ENCODE results near the gene PITRM1. TPM values are rescaled to one million over a fixed set of nuclear protein-coding genes. Genes with fewer than 3 reads are reported as not detected.

The PITRM1 gene
- total and polyA plus RNA-seq, 9 donors: 46.6 to 107 (median 73.7) TPM

DNA sequence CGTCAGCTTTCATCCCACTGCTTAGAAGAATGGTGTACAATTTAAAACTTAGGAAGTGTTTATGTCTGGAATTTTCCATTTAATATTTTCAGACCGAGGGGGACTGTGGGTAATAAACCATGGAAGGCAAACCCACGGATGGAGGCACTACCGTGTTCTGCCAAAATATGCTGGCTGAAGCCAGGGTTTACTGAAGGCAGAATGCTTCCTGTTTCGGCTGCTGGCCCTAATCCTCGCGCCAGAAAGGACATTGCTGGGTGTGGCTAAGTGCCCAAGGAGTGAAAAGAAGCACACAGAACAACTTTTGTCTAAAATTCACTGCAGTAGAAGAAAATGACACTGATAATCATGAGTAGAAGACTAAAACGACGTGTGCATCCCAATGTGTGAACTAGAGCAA is 32.3 kb downstream of the PITRM1 start:
- DNase-seq: no peak
- no peak for TF ChIP-seq CTCF (IDR thresholded peaks at IDR 0.05)
- no peak for TF ChIP-seq EP300 (IDR thresholded peaks at IDR 0.05)
- no peak for TF ChIP-seq POLR2A (IDR thresholded peaks at IDR 0.05)
- Histone ChIP-seq H3K9me3 (no peaks in the 10 kb centered on the region), H3K36me3 (no peaks in the 10 kb centered on the region), H3K4me3 (no peak overlapping the region), H3K4me1 (ENCODE audit: insufficient read depth) (no peaks in the 10 kb centered on the region), H3K27me3 (no peaks in the 10 kb centered on the region), H3K27ac (no peak overlapping the region)
- intact Hi-C loops (cut with DNase I): no loop called here
- WGBS, 3 donors: 52 to 71% (median 70%) methylated on average over 9 of the region's 9 CpGs

DNA sequence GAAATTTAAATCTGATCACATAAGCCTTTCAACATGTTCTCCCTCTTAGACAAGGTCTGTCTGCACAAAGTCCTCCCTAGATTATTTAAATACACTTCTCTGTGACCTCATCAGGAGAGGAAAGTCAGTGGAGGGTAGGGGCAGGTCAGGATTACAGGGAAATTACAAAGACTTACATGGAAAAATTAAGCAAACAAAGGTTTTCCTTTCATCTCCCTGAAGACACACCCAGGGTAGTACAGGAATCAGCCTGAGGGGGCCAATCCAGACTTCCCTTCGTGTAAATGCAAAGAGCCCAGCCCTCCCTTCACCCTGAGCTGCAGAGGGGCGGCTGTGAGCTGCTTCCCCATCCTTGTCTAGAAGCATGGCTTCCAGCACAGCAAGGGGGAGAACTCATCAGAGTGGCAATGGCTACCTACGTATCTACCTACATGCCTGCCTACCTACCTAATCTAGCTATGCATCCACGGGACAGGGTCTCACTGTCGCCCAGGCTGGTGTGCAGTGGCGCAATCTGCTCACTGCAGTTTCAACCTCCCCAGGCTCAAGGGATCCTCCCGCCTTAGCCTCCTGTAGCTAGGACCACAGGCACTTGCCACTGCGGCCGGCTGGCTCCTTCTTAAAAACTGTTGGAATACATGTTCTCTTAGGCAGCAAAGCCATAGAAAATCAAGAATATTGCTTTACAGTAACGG is 33.2 kb downstream of the PITRM1 start:
- TF ChIP-seq CTCF (IDR thresholded peaks at IDR 0.05) (no peak), EP300 (IDR thresholded peaks at IDR 0.05) (no peak), POLR2A (IDR thresholded peaks at IDR 0.05) (no peak)
- DNase-seq: no peak
- 88 to 95% (median 92%) methylated on average over 10 of the region's 10 CpGs for WGBS, 3 donors

DNA sequence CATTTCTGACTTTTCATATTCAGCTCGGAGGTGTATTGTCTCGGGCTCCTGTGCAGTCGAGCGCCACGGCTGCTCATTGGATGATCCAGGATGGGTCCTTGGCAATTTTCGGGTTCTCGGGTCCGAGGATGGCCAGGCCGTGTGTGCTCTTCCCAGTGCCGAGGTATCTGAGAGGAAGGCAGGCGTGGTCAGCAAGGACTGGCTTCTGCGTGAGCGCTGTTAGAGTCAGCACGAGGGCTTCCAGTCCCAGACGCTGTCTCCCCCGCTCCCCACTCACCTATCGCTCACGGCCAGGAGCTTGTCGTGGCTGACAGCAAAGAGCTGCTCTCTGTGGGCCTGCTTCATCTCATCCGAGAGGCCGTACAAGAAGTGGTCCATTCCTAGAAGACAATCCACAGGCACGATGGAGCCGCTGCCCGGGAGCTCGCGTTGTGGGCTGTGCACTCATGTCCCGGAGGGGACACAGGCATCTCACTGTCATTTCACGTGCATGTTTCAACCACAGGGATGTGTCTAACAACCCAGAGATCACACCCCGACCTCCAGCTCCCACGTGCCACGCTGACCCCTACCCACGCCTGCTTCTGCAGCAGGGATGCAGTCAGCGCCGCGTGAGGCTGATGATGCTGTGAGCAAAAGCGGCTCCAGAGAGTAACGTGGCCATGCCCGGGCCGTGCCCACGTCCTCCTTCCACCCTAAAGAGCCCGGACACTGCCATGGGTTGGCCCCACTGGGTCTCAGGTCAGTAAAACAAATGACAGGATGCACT is 34.4 kb downstream of the PITRM1 start:
- intact Hi-C loops (cut with DNase I): no loop called here
- Histone ChIP-seq H3K9me3 (no peaks in the 10 kb centered on the region), H3K36me3 (no peaks in the 10 kb centered on the region), H3K27me3 (no peaks in the 10 kb centered on the region), H3K27ac (peak overlapping the region in 1 of 2 donors; percentile 22), H3K4me3 (no peak overlapping the region), H3K4me1 (ENCODE audit: insufficient read depth) (no peaks in the 10 kb centered on the region)
- TF ChIP-seq EP300 (IDR thresholded peaks at IDR 0.05) (no peak), CTCF (IDR thresholded peaks at IDR 0.05) (no peak), POLR2A (IDR thresholded peaks at IDR 0.05) (no peak)
- WGBS, 3 donors: 91 to 92% (median 91%) methylated on average over 41 of the region's 41 CpGs
- DNase-seq: no peak

More for the DNA sequence above, 33.2 kb downstream of the PITRM1 start:
- Histone ChIP-seq H3K4me1 (ENCODE audit: insufficient read depth) (no peaks in the 10 kb centered on the region), H3K4me3 (no peak overlapping the region), H3K27me3 (no peaks in the 10 kb centered on the region), H3K27ac (no peak overlapping the region), H3K9me3 (no peaks in the 10 kb centered on the region), H3K36me3 (no peaks in the 10 kb centered on the region)
- intact Hi-C loops (cut with DNase I): no loop called here

DNA sequence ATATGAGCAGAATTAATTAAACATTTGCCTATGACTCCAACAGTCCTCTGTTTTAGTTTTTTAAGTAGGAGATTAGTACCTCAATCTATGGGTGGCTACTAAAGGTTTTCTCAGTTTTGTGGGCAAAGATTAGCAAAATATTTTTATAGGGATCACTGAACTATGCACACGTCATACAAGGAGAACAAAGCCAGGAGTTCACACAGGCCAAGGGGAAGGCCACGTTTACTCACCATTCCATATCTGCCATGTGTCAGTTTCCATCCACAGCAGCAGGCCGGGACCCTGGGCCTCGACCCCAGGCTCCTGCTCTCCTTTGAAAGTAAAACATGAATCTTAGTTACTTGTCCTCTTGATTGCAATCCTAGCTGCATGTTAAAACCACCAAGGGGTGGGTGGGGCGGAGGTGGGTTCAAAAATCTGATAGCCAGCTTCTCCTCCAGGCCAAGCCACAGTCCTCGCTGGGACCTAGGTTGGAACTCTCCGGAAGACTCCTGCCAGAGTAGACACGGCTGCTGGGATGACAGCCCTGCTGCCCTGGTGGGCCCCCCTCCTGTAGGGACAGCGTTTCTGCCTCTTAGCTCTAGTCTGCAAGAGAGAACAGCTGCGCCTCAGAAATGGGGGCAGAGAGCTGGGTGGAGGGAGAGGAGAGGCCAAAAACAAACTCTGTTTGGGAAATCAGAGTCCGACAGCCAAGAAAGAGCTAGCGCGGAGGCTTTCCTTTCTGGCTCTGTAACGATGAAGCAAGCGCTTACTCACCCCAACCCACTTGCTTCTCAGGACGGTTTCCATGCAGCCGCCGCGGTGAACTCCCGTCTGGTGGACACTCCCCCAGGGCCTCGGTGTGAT is 35.6 kb downstream of the PITRM1 start:
- Histone ChIP-seq H3K27me3 (no peaks in the 10 kb centered on the region), H3K4me1 (ENCODE audit: insufficient read depth) (no peaks in the 10 kb centered on the region), H3K9me3 (no peaks in the 10 kb centered on the region), H3K27ac (peak overlapping the region; percentile 20 to 22), H3K36me3 (no peaks in the 10 kb centered on the region), H3K4me3 (no peak overlapping the region)
- DNase-seq: peak; percentile 52 to 80 (median 66)
- WGBS, 3 donors: 27 to 44% (median 31%) methylated on average over 21 of the region's 21 CpGs
- intact Hi-C loops (cut with DNase I): no loop called here
- TF ChIP-seq POLR2A (IDR thresholded peaks at IDR 0.05) (no peak), EP300 (IDR thresholded peaks at IDR 0.05) (no peak), CTCF (IDR thresholded peaks at IDR 0.05) (no peak)
